Inferior parietal cortex (tissue), 1 donor: ENCODE results near the gene UFM1.
"Not testable (repeated sequence)": the region's sequence is repeated elsewhere in the genome, so short reads cannot be mapped to it uniquely, and the experiment has no call there.

Source experiments
- DNase-seq: peaks from one replicate; pipeline ENCODE4 v3.0.0-alpha.2; 2016; ENCODE audit errors: extremely low spot score

The UFM1 gene

DNA sequence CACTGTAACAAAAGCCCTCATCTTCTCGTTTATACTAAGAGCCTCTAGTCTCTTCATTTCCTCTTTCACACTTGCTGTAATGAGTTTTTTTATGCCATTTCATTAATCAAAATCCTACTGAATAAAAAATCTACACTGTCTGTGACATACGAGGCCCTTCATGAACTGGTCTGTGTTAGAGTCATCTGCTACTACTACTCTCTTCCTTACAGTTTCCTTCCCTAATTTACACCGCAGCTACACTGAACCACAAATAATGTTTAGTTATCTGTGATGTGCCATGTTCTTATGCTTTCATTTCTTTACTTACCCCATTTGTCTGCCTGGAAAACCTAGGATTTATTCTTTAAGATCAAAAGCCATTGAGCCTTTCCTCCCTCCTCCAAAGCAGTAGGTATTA is 16.0 kb downstream of the UFM1 start:
- no peak for DNase-seq

DNA sequence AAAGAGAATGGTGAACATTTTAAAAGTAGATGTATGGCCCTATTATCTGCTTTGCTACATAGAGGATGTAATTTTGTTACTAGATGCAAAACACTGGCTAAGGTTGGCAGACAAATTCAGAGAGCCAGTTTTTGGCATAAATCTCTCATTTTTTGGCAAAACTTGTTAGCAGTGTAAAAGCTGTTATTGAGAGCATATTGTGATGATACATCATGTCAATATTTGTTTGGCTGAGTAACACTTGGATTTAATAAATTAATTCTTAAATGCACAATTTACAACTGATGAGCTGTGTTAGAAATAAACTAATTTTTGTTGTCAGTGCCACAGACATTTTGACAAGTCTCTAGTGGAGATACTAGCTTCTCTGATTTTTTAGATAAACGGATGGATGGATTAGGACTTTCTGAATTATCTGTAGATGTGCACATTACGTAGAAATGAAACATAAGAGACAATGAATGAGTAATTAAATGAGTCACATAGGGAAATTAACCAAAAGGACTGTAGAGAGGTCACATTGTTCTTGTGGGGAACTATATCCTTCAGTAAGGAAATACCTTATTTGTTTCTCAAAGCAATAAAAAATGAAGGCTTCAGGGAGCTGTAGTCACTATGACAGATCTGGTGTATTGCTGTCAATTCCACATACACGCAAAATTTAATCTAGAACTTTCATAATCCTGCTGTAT is 17.4 kb downstream of the UFM1 start:
- no peak for DNase-seq

DNA sequence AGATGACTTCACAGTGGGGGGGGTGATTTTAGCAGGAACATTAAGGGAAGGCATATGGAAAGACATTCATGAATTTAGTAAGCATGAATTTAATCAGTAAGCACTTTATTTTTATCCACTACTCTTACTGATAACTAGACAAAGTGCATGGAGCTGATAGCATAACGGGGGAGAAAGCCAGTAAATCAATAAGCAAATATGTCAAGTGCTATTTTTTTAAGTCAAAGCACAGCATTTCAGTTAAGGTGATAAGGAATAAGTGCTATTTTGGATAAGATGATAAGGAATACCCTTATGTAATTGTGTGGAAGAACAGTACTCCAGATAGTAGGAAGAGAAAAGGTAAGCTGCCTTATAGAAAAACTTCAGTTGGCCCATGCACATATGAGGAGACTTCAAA is 19.4 kb downstream of the UFM1 start:
- DNase-seq = no peak

DNA sequence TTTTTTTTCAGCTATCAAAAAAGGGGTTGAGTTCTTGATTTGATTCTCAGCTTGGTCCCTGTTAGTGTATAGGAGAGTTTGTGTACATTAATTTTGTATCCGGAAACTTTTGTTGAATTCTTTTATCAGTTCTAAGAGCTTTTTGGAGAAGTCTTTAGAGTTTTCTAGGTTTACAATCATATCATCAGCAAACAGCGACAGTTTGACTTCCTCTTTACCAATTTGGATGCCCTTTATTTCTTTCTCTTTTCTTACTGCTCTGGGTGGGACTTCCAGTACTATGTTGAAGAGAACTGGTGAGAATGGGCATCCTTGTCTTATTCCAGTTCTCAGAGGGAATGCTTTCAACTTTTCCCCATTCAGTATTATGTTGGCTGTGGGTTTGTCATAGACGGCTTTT is 20.4 kb downstream of the UFM1 start:
- DNase-seq = not testable (repeated sequence)

DNA sequence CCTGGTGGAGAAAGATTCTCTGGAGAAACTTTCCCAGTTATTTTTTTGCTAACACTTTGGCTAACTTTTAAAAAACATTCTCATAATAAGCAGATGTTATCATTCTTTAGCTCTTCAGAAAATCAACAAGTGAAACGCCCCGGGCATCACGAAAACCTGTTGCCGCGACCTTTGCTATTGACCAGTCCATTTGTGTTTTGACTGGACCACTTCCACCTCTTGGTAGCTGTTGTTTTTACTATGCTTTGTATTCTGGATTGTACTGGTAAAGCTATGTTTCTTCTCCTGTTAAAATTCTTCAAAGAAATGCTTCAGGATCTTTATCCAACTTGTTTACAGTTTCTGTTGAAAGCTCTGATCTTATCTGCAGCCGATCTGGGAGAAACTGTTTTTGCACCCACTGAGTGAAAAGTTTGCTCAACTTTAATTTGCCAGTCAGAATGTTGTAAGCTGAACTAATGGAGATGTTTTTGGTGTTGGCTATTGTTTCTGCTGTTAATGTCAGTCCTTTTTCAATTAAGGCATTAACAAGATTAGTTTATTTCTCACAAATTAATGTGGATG is 23.3 kb downstream of the UFM1 start:
- no peak for DNase-seq

DNA sequence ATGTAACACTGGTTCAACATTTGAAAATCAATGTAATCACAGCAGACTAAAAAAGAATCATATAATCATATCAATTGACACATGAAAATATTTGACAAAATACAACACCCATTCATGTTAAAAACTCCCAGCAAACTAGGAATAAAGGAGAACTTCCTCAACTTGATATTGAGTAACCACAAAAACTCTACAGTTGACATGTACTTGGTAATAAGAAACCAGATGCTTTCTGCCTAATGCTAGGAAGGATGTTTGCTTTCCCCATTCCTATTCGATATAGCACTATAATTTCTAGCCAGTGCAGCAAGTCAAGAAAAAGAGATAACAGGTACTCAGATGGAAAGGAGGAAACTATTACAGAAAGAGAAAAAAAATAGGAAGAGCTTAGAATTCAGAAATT is 26.9 kb downstream of the UFM1 start:
- no peak for DNase-seq

DNA sequence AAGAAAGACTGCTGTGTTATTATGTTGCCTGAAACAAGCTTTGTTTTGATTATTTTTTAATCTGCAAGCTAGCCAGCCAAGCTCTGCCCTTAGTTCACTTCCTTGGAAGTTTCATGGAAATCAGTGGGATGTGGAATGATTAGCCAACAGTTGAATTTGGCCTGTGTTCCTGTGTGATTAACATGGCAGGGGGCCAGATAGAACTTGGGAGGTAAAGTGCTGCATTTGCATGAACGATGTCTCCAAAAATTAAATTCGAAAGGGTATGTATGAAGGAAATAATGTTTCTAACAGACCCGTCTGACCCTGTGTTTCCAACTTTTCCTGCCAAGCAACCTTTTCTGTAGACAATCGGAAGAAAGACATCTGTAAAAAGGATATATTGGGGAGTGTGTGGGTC is 32.2 kb downstream of the UFM1 start:
- no peak for DNase-seq

DNA sequence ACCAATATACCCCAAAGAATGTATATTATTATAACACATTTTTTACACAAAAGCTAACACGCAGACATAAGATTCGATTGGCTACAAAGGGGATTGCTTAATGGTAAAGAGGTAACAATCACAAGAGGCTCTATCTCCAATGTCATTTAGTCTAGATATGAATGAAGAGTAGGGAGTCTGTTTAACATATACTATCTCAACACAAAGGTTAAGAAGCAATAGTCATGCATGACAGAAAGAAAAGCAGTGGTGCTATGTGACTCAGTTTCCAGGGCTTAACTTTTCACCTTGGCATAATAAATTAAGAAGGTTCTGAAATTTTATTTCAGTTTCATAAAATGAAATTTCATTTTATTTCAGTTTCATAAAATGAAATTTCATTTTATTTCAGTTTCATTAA is 33.3 kb downstream of the UFM1 start:
- no peak for DNase-seq

DNA sequence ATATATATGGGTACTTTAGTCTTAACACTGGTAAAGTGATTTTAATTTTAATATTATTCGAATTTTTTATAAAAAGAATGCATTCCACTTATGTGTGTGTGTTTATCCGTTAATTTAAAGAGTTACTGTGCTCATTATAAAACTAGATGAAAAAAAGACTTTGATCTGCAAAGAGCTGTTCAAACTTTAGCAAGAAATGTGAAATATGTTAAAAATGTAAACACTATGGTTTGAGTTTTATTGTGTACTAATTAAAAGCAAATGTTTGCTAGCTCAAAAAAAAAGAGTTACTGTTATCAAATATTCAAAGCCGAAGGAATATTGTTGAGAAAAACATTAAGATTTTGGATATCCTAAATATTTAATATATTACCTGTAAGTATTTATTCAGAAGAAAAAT is 34.5 kb downstream of the UFM1 start:
- no peak for DNase-seq

DNA sequence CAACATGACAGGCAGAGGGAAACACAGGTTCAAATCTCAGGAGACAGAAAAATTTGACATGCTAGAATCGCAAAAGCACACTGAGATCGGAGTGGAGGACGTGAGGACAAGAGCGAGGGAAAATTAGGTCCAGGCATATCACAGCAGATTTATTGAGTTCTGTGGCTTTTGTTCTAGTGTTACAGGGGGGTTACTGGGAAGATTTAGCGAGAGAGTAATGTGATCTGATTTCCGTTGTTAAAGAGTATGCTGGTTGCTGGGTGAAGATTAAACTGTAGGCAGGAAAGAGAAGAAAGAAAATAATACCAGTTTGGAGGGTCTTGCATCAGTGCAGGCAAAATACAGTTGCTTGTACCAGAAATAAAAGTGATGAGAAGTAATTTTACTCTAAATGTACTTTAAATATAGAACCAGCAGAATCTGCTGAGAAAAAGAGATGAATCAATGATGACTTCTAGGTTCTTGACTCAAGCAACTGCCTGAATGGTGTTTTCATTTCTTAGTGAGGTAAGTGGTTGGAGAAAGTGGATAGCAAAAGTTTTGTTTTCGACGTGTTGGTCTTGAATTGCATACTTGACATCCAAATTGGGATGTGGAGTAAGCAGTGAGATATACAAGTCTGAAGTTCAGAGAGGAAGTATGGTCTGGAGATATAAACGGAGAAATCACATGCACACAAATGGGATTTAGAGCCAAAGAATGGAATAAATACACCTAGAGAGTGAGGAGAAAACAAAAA is 35.7 kb downstream of the UFM1 start:
- DNase-seq = no peak

DNA sequence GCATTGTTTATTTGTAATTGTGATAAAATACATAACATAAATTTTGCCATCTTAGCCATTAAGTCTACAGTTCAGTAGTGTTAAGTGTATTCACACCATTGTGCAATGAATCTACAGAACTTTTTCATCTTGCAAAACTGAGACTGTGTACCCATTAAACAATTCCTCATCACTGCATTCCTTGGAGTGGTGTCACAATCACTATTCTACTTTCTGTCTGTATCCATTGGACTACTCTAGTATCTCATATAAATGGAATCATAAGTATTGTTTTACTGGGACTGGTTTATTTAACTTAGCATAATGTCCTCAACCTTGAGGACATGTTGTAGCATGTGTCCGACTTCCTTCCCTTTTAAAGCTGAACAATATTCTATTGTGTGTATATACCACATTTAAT is 36.8 kb downstream of the UFM1 start:
- no peak for DNase-seq

DNA sequence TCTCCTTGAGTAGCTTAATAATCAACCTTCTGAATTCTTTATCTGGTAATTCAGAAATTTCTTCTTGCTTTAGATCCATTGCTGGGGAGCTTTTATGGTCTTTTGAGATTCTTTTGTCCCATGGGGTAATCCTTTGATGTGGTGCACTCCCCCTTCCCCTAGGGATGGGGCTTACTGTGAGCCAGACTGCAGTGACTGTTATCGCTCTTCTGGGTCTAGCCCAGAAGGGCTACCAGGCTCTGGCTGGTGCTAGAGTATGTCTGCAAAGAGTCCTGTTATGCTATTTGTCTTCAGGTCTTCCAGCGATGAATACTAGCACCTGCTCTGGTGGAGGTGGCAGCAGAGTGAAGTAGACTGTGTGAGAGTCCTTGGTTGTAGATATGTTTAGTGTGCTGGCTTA is 41.7 kb downstream of the UFM1 start:
- no peak for DNase-seq

DNA sequence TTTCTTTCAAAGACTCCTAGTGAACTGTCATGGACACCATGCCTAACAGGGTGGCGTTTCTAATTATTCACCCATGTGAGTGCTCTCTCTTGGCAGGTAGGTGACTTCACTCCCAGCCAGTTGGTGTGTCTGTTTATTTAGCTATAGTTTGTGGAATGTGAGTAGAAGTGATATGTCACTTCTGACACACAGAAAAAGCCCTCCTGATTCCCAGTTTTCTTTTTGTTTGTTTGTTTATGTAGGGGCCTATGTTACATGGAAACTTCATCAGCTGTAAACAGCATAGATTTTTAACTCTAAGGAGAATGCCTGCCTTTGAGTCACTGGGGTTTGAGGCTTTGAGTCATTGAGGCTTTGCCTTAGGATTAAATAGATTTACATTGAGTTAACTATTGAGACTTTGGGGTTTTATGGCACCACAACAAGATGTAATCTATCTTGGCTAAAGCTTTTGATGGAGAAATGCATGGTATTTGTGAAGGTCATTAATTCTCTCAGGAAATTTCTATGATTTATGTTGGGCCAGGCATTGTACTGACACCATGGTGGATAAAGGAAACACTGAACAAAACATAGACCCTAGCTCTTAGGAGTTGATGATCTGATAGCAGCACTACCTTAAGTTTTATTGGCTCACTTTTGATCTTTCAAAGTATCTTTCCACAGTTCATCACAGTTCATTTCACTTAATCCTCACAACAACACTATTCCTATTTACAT is 45.3 kb downstream of the UFM1 start:
- no peak for DNase-seq

DNA sequence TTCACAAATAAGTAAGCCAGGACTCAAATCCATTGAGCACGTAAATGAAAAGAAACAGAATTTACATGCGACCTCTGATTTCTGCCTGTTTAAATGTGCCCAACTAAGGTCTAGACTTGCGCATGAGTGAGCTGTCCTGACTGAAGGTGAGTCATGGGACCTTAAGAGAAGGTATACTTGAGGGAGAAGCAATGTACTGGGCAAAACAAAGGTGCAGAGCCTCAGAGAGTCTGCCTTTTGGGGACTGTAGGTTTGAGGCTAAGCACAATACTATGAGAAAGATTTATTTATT is 45.8 kb downstream of the UFM1 start:
- DNase-seq = no peak

DNA sequence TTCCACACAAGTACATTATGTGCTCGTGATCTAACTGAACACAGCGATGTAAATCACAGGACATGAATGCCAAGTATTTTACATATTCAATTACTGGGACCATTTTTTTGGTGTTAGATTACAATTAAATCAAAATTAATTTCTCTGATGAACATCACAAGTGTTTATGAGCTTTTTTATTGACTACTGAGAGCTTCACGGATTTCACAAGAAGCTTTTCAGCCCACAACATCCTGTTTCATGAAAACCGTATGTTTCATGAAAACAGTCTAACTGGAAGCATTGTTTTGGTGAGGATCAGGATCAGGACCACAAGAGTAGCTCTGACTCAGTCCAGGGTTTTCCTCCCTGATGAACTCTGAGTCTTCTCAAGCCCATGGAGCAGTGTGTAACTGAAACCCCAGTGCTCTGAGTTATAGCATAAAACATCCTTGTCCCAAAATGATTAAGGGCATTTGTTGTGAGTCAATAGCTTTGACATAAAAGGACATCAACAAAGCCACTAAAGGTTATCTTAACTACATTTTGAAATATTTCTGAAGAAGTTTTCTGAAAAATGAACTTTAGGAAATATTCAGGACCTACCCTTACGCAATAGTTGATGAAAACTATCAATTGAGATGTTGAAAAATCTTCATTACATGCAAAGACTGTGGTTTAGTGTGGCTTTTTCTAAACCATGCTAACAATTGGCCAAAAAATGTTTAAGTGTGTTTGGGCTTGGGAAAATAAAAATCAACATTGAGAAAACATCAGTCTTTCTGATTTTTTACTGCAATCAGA is 49.3 kb downstream of the UFM1 start:
- no peak for DNase-seq

DNA sequence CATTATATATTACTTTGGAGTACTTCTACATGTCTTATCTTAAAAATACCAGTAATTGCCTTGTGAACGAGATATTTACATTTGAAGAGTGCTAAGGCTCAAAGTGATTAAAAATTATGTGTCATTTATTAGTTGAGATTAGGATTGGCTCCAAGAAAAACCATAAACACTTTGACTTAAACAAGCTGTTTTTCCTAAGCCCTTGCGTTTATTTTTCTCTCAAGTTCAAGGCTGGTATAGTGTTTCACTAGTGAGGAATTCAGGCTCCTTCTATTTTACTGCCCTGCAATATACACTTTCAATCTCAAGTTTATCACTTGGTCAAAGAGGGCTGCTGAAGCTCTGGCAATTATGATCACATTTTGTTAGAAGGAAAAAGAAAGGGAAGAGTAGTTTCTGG is 49.9 kb downstream of the UFM1 start:
- DNase-seq = no peak

DNA sequence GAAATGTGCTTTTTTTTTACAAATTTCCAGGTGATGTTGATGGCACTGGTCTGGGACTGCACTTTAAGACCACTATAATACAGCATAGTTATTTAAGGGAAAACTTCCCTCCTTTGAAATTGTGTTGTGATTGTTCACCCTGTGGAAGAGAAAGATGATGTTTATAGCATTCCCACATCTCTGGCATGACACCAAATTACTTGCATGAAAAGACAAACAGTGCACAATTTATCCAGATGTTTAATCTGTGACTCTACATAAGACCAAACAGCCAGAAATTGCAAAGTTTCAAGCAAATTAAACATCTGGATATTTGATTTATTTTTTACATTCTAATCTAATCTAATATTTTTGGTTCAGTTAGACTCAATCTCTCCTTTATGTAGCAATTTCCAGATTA is 51.6 kb downstream of the UFM1 start:
- no peak for DNase-seq

DNA sequence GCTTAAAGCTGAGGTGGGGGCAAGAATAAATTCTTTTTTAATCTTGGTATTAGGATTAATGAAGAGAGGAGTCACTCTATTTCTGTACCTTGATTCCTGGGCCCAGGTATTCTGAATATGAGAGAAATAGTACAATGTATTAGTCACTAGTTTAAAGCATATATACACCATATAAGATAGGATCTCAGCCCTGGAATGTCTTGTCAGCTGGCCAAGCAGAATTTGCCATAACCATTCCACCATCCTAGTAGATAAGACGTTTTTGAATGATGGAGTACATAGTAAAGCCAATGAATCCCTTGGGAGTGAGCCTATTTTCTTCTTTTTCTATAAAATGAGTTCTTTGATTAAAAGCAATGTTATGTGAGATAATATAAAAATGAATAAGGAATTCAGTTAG is 55.6 kb downstream of the UFM1 start:
- DNase-seq = no peak

DNA sequence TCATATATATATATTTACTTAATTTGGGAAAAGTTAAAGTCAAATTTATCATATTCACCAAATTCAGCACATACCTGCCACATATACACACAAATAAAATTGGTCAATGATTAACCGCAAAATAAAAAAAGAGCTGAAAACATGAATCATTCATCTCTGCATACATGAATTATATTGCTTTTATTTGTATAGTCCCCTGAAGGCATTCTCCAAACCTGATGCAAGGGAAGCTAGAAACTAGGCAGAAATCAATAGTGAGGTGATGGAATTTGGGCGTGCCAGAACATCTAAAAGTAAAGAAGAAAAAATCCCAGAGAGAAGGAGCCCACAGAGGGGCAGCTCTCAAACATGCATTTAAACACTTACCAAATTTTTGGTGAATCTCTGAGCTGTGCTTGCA is 60.1 kb downstream of the UFM1 start:
- DNase-seq = no peak

DNA sequence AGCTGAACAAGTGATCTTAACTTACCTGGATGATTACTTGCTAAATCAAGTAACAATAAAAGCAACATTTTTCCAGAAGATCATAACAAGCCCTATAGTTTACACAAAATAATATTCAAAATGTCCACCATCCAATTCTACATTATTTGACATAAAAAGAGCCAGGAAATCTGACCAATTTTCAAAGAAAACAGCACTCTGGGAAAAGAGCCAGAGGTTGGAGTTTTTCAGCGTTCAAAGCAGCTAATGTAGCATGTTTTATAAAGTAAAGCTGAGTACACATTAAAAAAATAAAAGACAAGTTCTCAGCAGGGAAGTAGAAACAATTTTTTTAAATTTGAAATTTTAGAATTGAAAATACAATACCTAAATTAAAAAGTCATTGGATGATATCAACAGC is 62.6 kb downstream of the UFM1 start:
- no peak for DNase-seq
